Kidney (tissue), 14 donors: ENCODE data around the gene RPS6KA2. TPM values are rescaled to one million over a fixed set of nuclear protein-coding genes. Genes with fewer than 3 reads are reported as not detected.

ENCODE experiments used
- DNase-seq, 5 donors: peaks; one replicate each; pipeline ENCODE4 v3.0.0-alpha.2; 2013 to 2020
- FAIRE-seq: peaks from 2 replicates; lab custom pipeline; 2012; peaks lifted over from hg19 to GRCh38; lab: Jason Lieb, UNC
- H3K27ac ChIP-seq, 2 donors: one replicate each; pipeline ENCODE4 v1.7.0; 2013; ENCODE audit warnings: low read depth in 2 of 2, low read length in 2 of 2, inconsistent platforms in 1 of 2
- H3K27me3 ChIP-seq: one replicate; pipeline ENCODE4 v1.7.1; 2013; ENCODE audit warnings: low read length, inconsistent platforms; ENCODE audit not compliant: control insufficient read depth, insufficient read depth
- H3K36me3 ChIP-seq, 3 donors: one replicate each; pipeline versions ENCODE4 v1.7.0 to v1.7.1; 2013; ENCODE audit warnings: low read length in 3 of 3, control low read depth in 1 of 3, inconsistent platforms in 1 of 3; ENCODE audit not compliant: insufficient read depth in 3 of 3, control insufficient read depth in 2 of 3
- H3K4me1 ChIP-seq, 3 donors: one replicate each; pipeline versions ENCODE4 v1.7.0 to v1.7.1; 2013; ENCODE audit warnings: low read length in 3 of 3, inconsistent platforms in 1 of 3, low read depth in 1 of 3; ENCODE audit not compliant: control insufficient read depth in 2 of 3, insufficient read depth in 2 of 3
- H3K4me3 ChIP-seq, 3 donors: one replicate each; pipeline versions ENCODE4 v1.7.0 to v1.8.1; 2013; ENCODE audit warnings: low read length in 3 of 3, control low read depth in 1 of 3, inconsistent platforms in 1 of 3
- H3K9ac ChIP-seq, 3 donors: one replicate each; pipeline versions ENCODE4 v1.7.0 to v1.7.1; 2013; ENCODE audit warnings: low read length in 3 of 3, control low read depth in 1 of 3, inconsistent platforms in 1 of 3
- H3K9me3 ChIP-seq, 3 donors: one replicate each; pipeline versions ENCODE4 v1.7.0 to v1.7.1; 2013; ENCODE audit warnings: low read length in 3 of 3, control low read depth in 1 of 3, inconsistent platforms in 1 of 3; ENCODE audit not compliant: control insufficient read depth in 2 of 3, insufficient read depth in 1 of 3
- intact Hi-C: fragments of 100-400 bp; cut with DNase I; formaldehyde crosslinking; loops from one replicate; pipeline ENCODE4 v1.11.1; 2022
- polyA plus RNA-seq: library from polyadenylated mRNA; stranded (reverse); fragments of 350-450 nt; fragmentation: Illumina TruSeq; extraction: RNeasy Lipid Tissue Mini Kit (QIAGEN cat#74804); gene quantifications from one replicate; pipeline ENCODE4 v1.2.3, GENCODE V29; 2014; ENCODE audit warnings: low read depth, low replicate concordance; ENCODE audit not compliant: insufficient read depth
- total RNA-seq: library from RNA; stranded (reverse); fragmentation: NEBNext Ultra II Directional; extraction: Animal tissue kit (Norgen Biotek cat#: 25700); gene quantifications from one replicate; pipeline ENCODE4 v1.2.1, GENCODE V29; 2021
- TF ChIP-seq, protein P1 (sequence below): IDR thresholded peaks from 3 replicates; pipeline ENCODE4 v1.5.1; 2012; ENCODE audit warnings: mild to moderate bottlenecking, moderate library complexity, borderline replicate concordance; ENCODE audit not compliant: insufficient read depth; ENCODE audit errors: extremely low read depth
- donor health status: control.
- donor health status: control.
- donor health status: control.
- donor health status: control.
- donor health status: control.
- donor health status: DM: yes; HTN: yes; CAD: no.
- donor health status: Normal renal cell carcinoma (clear cell type).

RPS6KA2 gene
- total and polyA plus RNA-seq, 2 donors from 2014 or later: 12.3 to 61.2 TPM

DNA sequence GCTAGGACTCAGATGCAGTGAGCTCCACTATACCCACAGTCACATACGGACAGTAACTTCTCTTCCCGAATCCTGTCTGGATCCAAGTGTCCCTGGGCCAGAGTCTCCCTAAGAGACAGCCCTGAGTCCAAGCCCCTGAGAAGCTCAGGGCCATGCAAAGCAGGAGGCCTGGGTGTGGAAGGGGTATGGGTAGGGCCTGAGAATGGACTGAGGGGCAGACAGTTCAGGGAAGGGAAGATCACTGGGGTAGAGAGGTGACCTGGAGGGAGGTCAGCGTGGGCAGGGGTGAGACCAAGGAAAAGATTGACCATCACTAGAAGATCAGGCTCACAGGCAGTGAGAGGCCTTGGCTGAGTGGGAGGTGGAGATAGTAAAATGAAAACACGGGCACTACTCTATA, 8.8 kb downstream of the RPS6KA2 start:
- intact Hi-C loops: no loop called here
- TF ChIP-seq, protein P1, sequence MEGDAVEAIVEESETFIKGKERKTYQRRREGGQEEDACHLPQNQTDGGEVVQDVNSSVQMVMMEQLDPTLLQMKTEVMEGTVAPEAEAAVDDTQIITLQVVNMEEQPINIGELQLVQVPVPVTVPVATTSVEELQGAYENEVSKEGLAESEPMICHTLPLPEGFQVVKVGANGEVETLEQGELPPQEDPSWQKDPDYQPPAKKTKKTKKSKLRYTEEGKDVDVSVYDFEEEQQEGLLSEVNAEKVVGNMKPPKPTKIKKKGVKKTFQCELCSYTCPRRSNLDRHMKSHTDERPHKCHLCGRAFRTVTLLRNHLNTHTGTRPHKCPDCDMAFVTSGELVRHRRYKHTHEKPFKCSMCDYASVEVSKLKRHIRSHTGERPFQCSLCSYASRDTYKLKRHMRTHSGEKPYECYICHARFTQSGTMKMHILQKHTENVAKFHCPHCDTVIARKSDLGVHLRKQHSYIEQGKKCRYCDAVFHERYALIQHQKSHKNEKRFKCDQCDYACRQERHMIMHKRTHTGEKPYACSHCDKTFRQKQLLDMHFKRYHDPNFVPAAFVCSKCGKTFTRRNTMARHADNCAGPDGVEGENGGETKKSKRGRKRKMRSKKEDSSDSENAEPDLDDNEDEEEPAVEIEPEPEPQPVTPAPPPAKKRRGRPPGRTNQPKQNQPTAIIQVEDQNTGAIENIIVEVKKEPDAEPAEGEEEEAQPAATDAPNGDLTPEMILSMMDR: no peak
- no peak overlapping the region for H3K27ac ChIP-seq
- DNase-seq: no peak
- no peaks in the 10 kb centered on the region for H3K9me3 ChIP-seq
- no peak overlapping the region for H3K9ac ChIP-seq
- no peak for FAIRE-seq
- peaks cover 0 to 7% (median 0%) of the 10 kb centered on the region in 3 donors for H3K36me3 ChIP-seq
- H3K27me3 ChIP-seq: no peaks in the 10 kb centered on the region
- no peak overlapping the region for H3K4me3 ChIP-seq
- peaks cover 7 to 25% (median 19%) of the 10 kb centered on the region in 3 donors for H3K4me1 ChIP-seq

GRCh38 chr6:166617359-166617758, 9.7 kb downstream of the RPS6KA2 start:
- no peaks in the 10 kb centered on the region for H3K9me3 ChIP-seq
- TF ChIP-seq, protein P1: no peak
- intact Hi-C loops: no loop called here
- H3K27me3 ChIP-seq: no peaks in the 10 kb centered on the region
- H3K27ac ChIP-seq: no peak overlapping the region
- DNase-seq (no peak), FAIRE-seq (peak; percentile 32)
- H3K9ac ChIP-seq: no peak overlapping the region
- H3K4me3 ChIP-seq: no peak overlapping the region
- H3K36me3 ChIP-seq: peaks cover 0 to 7% (median 0%) of the 10 kb centered on the region in 3 donors
- peaks cover 7 to 25% (median 19%) of the 10 kb centered on the region in 3 donors for H3K4me1 ChIP-seq

GRCh38 chr6:166616261-166617238, 10.5 kb downstream of the RPS6KA2 start:
- Histone ChIP-seq H3K4me3 (no peak overlapping the region), H3K27me3 (no peaks in the 10 kb centered on the region), H3K9ac (no peak overlapping the region), H3K36me3 (peaks cover 0 to 7% (median 0%) of the 10 kb centered on the region in 3 donors), H3K27ac (no peak overlapping the region), H3K9me3 (no peaks in the 10 kb centered on the region), H3K4me1 (peaks cover 7 to 25% (median 19%) of the 10 kb centered on the region in 3 donors)
- TF ChIP-seq, protein P1: no peak
- FAIRE-seq (no peak), DNase-seq (peak in 3 of 5 donors; percentile 24 to 59 (median 39))
- intact Hi-C loops: no loop called here
